ENCODE data around the gene OPN4.

OPN4 gene

DNA sequence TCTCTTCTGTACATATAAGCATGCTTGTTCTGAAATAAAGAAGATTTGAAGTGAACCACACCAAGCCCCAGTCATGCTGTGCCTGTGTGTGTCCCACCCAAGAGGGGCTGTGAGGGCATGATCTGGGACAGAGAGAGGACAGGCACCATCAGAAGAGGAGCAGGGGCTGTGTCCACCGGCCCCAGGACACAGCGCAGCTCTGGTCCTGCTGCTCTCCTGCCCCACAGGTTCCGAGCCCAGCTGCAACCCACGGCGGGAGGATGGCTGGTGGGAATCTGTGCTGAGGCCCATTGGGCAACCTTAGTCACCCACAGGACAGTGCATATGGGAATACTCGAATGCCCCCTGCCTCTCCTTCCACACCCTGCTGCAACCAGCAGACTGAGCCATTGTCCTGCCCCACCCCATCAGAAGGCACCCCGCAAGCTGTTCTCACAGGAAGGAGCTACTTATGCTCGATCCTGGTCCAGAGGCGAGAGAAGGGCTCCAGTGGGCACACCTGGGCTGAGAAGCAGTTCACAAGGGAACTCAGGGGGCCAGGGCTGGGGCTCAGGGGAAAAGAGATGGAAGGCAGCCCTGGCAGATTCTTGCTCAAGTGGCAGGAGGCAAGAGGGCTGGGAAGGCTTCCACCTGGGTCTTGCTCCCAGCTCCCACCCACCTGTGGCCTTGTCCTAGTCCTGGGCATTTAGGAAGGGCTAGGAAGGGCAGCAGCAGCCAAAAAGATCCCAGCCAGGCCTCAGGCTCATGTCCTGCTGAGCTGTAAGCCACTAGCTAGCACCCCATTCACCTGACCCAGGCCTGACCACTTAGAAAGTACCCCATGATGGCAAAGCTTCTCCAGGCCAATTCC is 45.9 kb downstream of the OPN4 start:
- no peak overlapping the region for H3K9ac ChIP-seq (ENCODE audit: low read length)
- no peak overlapping the region for H3K4me3 ChIP-seq (ENCODE audit: low read length)
- H3K9me3 ChIP-seq (ENCODE audit: control insufficient read depth, low read length) = no peaks in the 10 kb centered on the region
- no peaks in the 10 kb centered on the region for H3K36me3 ChIP-seq (ENCODE audit: control insufficient read depth, insufficient read depth, low read length)
- H3K27me3 ChIP-seq (ENCODE audit: control insufficient read depth, insufficient read depth, low read length) = peaks cover 8% of the 10 kb centered on the region
- no peaks in the 10 kb centered on the region for H3K4me1 ChIP-seq (ENCODE audit: control insufficient read depth, insufficient read depth, low read length)

DNA sequence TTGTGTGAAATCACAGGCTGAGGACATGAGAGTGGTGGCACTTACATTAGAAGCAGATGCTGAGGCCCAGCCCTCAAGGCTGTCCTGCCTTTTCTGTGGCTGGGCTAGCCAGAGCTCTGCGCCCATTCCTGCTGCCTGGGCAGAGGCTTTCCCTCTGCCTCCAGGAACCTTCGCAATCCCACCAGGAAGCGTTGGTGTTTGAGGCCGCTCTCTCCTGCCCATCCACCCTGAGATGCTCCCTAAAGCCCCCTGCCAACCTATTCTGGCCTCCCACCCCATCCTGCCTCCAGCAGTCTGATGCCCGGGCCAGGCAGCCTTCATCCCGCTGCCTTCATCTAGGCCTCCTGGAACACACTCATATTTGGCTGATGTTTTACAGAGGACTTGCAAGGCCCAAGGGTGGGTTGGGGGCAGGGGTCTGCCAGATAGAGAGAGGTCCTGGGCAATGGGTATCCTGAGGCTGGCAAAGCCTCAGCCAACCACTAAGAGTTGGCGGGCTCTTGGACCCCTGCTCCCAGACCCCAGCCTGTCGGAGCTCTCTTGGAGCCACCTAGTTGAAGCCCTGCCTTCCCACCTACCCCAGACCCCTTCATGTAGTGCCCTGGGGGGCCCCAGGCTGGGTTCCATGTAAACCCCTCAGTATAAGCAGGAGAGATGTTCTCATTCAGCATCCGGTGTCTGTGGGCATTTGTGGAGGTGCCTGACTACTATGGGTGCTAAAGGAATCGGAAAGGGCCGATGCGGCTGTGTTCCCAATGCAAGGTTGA is 46.7 kb downstream of the OPN4 start:
- no peaks in the 10 kb centered on the region for H3K9me3 ChIP-seq (ENCODE audit: control insufficient read depth, low read length)
- H3K9ac ChIP-seq (ENCODE audit: low read length) = no peak overlapping the region
- H3K4me3 ChIP-seq (ENCODE audit: low read length) = no peak overlapping the region
- no peaks in the 10 kb centered on the region for H3K36me3 ChIP-seq (ENCODE audit: control insufficient read depth, insufficient read depth, low read length)
- no peaks in the 10 kb centered on the region for H3K4me1 ChIP-seq (ENCODE audit: control insufficient read depth, insufficient read depth, low read length)
- peaks cover 7% of the 10 kb centered on the region for H3K27me3 ChIP-seq (ENCODE audit: control insufficient read depth, insufficient read depth, low read length)

DNA sequence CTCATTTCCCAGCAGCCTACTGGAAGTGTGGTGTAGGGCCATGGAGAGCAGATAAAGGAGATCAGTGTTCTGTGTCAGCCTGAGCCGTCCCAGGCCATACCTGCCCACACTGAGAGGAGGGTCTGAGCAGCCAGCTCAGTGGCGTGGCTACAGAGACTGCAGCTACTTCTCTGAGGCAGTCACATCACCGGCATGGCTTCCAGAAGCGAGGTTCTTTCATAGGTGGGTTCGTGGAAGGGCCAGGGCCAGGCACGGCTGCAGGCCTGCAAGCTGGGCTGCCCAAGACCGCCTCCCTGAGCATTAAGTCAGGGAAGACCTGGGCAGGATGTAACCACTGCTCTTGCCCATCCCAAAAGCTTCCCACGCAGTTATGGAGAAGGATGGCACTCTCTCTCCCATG is 48.8 kb downstream of the OPN4 start:
- H3K4me3 ChIP-seq (ENCODE audit: low read length) = no peak overlapping the region
- no peaks in the 10 kb centered on the region for H3K4me1 ChIP-seq (ENCODE audit: control insufficient read depth, insufficient read depth, low read length)

DNA sequence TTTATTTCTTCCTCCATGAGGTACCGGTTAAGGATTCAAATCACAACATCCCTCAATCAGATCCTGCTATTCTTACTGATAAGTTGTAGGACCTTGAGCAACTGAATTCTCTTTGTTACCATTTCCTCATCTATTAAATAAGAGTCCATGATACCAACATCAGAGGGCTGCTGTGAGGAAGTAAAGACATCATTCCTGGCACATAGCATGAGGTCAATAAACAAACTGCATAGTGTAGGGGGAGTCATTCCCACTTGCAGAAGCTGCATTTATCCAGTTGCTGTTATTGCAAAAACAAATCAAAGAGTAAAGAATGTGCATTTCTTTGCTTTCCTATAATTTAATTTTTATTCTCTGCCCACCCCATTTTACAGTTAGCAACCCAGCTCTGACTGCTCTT is 50.8 kb downstream of the OPN4 start:
- no peak overlapping the region for H3K4me3 ChIP-seq (ENCODE audit: low read length)
- no peaks in the 10 kb centered on the region for H3K36me3 ChIP-seq (ENCODE audit: control insufficient read depth, insufficient read depth, low read length)
- no peak overlapping the region for H3K9ac ChIP-seq (ENCODE audit: low read length)
- no peaks in the 10 kb centered on the region for H3K9me3 ChIP-seq (ENCODE audit: control insufficient read depth, low read length)
- H3K27me3 ChIP-seq (ENCODE audit: control insufficient read depth, insufficient read depth, low read length) = no peaks in the 10 kb centered on the region
- H3K4me1 ChIP-seq (ENCODE audit: control insufficient read depth, insufficient read depth, low read length) = no peaks in the 10 kb centered on the region

More for the DNA sequence above, 48.8 kb downstream of the OPN4 start:
- H3K27me3 ChIP-seq (ENCODE audit: control insufficient read depth, insufficient read depth, low read length) = no peaks in the 10 kb centered on the region
- no peaks in the 10 kb centered on the region for H3K36me3 ChIP-seq (ENCODE audit: control insufficient read depth, insufficient read depth, low read length)
- H3K9ac ChIP-seq (ENCODE audit: low read length) = no peak overlapping the region
- no peaks in the 10 kb centered on the region for H3K9me3 ChIP-seq (ENCODE audit: control insufficient read depth, low read length)

DNA sequence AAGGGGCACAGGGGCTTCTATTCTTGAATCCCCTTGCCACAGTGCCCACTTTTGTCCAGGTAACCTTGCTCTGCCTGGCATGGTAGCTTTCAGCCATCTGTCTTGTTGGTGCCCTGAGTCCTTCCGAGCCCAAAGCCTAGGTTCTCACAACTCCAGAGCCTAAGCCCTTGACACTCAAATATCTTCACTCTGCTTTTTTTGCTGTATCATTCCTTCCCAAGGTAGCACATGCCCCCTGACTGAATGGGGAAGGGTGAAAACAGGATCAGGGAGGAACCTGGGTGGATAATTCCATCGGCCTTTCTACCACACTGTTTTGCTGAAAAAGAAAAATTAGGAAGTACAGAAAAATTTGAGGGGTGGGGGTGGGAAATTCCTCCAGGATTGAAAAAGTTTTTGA is 51.6 kb downstream of the OPN4 start:
- Histone ChIP-seq H3K4me1 (ENCODE audit: control insufficient read depth, insufficient read depth, low read length) (peaks cover 5% of the 10 kb centered on the region), H3K36me3 (ENCODE audit: control insufficient read depth, insufficient read depth, low read length) (no peaks in the 10 kb centered on the region), H3K4me3 (ENCODE audit: low read length) (no peak overlapping the region), H3K9ac (ENCODE audit: low read length) (no peak overlapping the region), H3K27me3 (ENCODE audit: control insufficient read depth, insufficient read depth, low read length) (no peaks in the 10 kb centered on the region), H3K9me3 (ENCODE audit: control insufficient read depth, low read length) (no peaks in the 10 kb centered on the region)

DNA sequence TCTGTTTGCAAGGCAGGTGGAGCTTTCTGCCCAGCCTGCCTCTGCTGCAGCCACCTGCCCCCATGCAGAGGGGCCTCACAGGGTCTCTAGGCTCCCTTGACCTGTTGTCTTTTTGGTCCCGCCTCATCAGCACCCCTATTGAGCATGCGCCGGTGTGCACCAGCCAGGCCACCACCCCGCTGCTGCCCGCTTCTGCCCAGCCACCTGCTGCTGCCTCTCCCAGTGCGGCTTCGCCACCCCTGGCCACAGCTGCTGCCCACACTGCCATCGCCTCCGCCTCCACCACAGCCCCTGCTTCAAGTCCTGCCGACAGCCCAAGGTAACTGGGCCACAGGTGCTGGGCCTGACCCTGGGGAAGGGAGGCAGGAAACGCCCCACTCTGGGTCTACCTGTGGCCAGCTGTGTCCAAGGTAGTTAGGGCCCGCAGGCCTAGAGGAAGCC is 52.1 kb downstream of the OPN4 start:
- Histone ChIP-seq H3K36me3 (ENCODE audit: control insufficient read depth, insufficient read depth, low read length) (no peaks in the 10 kb centered on the region), H3K9ac (ENCODE audit: low read length) (no peak overlapping the region), H3K4me1 (ENCODE audit: control insufficient read depth, insufficient read depth, low read length) (peaks cover 7% of the 10 kb centered on the region), H3K9me3 (ENCODE audit: control insufficient read depth, low read length) (no peaks in the 10 kb centered on the region), H3K27me3 (ENCODE audit: control insufficient read depth, insufficient read depth, low read length) (no peaks in the 10 kb centered on the region), H3K4me3 (ENCODE audit: low read length) (no peak overlapping the region)

DNA sequence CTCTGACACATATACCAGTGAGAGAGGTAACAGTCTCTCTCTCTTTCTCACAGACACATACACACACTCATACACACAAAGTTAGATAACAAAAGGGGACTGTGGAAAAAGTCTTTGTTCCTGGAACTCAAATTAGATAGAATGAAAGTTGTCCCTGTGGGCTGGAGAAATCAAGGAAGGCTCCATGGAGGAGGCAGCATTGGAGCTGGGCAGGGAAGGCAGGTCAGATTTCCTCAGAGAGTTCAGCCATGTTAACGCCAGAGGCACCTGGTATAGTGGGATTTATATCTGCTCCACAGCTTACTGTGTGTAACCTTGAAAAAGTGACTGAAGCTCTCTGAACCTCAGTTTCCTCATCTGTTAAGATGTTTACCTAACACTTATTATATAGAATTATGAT is 52.6 kb downstream of the OPN4 start:
- Histone ChIP-seq H3K27me3 (ENCODE audit: control insufficient read depth, insufficient read depth, low read length) (no peaks in the 10 kb centered on the region), H3K4me3 (ENCODE audit: low read length) (no peak overlapping the region), H3K9ac (ENCODE audit: low read length) (no peak overlapping the region), H3K36me3 (ENCODE audit: control insufficient read depth, insufficient read depth, low read length) (no peaks in the 10 kb centered on the region), H3K9me3 (ENCODE audit: control insufficient read depth, low read length) (no peaks in the 10 kb centered on the region), H3K4me1 (ENCODE audit: control insufficient read depth, insufficient read depth, low read length) (peaks cover 9% of the 10 kb centered on the region)

DNA sequence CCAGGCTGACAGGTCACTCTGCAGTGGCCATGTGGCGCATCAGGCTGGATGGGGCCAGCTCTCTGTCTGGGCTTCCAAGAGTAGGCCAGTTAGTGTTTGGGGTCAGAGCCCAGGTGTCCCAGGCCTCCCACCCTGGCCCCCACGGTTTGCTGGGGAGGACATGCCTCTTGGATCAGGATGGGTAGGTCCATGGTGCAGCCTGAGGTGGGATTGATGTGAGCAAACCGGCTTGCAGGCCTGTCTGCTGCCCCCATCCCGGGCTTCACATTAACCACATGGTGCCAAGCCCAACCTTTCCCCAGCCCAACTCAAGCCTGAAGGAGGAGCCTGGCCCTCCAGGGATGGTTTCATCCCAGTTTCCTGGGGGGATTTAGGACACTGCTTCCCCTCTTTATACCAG is 53.2 kb downstream of the OPN4 start:
- no peak overlapping the region for H3K9ac ChIP-seq (ENCODE audit: low read length)
- no peak overlapping the region for H3K4me3 ChIP-seq (ENCODE audit: low read length)
- H3K4me1 ChIP-seq (ENCODE audit: control insufficient read depth, insufficient read depth, low read length) = peaks cover 14% of the 10 kb centered on the region
- H3K27me3 ChIP-seq (ENCODE audit: control insufficient read depth, insufficient read depth, low read length) = no peaks in the 10 kb centered on the region
- H3K36me3 ChIP-seq (ENCODE audit: control insufficient read depth, insufficient read depth, low read length) = no peaks in the 10 kb centered on the region
- H3K9me3 ChIP-seq (ENCODE audit: control insufficient read depth, low read length) = no peaks in the 10 kb centered on the region

DNA sequence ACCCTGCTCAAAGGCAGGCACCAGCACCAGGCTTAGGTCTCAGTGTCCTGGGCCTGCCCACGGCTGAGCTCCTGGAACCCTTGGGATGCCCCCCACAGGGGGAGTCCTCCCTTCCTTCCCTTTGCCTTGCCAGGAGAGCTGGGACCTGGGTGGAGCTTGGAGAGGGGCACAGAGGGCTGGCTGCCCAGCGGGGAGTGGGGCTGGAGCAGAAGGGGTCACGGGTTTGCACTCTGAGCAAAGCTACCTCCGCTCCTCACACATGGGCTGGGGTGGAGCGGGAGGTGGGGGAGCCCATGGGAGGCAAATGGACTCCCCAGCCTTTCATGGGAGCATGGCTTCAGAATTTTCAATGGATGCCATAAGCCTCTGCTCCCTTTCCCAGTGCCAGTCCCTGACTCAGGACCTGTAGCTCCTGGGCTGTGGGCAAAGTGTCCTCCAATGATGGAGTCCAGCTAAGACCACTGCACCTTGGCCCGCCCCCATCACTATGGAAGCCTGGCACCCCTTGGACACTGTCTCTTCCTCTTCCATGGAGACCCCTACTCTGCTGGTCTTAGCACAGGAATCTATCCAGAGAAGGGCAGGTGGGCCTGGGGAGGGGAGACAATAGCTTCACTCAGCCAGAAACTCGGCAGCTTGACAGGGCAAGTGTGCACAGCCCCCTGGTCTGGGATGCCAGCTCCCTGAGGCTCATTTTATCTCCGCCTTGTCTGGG is 53.9 kb downstream of the OPN4 start:
- no peaks in the 10 kb centered on the region for H3K9me3 ChIP-seq (ENCODE audit: control insufficient read depth, low read length)
- H3K36me3 ChIP-seq (ENCODE audit: control insufficient read depth, insufficient read depth, low read length) = no peaks in the 10 kb centered on the region
- peaks cover 14% of the 10 kb centered on the region for H3K4me1 ChIP-seq (ENCODE audit: control insufficient read depth, insufficient read depth, low read length)
- no peak overlapping the region for H3K9ac ChIP-seq (ENCODE audit: low read length)
- H3K27me3 ChIP-seq (ENCODE audit: control insufficient read depth, insufficient read depth, low read length) = no peaks in the 10 kb centered on the region
- no peak overlapping the region for H3K4me3 ChIP-seq (ENCODE audit: low read length)

DNA sequence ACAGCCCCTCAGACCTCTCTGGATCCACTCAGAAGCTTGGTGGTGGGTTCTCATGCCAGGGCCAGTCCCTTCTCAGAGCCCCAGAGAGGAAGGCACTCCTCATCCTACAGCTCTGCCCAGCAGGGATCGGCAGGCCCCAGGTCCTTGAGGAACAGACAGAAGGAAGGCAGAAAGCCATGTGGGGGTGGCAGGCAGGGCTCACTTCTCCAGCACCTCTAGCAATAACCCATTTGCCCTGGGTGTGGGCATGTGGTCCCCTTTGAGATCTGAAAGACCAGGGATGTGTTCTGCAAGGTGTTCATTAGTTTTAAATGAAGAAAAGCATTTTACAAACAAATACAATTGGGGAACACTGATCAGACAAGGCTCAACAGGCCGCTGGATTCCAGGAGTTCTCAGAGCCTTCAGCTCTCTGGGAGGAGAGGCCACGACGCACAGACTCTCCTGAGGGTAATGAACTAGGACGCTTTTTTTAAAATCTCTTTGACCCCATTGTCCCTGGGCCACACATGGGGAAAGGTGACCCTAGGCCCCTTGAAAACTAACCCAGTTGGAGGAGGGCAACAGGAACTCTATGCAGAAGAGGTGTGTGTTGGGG is 54.5 kb downstream of the OPN4 start:
- Histone ChIP-seq H3K4me3 (ENCODE audit: low read length) (no peak overlapping the region), H3K36me3 (ENCODE audit: control insufficient read depth, insufficient read depth, low read length) (no peaks in the 10 kb centered on the region), H3K4me1 (ENCODE audit: control insufficient read depth, insufficient read depth, low read length) (peaks cover 14% of the 10 kb centered on the region), H3K27me3 (ENCODE audit: control insufficient read depth, insufficient read depth, low read length) (no peaks in the 10 kb centered on the region), H3K9me3 (ENCODE audit: control insufficient read depth, low read length) (no peaks in the 10 kb centered on the region), H3K9ac (ENCODE audit: low read length) (no peak overlapping the region)

DNA sequence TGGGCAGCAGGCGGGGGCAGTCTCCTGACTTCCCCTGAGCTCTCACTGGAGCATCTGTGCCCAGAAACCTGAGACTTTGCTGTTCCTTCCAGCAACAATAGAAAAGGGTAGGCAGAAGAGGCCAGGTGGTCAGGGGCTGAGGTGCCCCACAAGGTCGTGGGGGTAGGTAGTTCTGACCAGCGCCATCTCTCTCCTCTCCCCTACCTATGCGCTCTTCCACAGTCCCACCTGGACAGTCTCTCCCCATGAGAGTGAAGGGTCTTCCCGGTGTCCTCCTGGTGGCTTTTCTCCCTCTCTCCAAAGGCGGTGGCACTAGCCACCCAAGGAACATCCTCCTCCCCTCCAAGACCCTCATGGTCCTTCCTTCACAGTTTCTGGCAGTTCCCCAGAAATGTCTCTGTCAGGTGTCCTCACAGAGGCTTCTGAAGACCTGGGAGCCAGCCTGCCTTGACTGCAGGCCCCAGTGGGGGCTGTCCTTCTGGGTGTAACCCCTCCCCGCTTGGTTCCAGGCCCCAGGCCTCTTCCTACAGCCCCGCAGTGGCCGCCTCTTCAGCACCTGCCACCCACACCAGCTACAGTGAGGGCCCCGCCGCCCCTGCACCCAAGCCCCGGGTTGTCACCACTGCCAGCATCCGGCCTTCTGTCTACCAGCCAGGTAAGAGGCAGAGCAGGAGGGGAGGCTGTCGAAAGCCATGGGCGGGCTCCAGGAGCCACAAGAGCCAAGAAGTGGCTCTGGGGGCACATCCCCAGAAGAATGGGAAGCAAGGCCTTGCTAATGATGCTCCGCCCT is 55.2 kb downstream of the OPN4 start:
- no peaks in the 10 kb centered on the region for H3K36me3 ChIP-seq (ENCODE audit: control insufficient read depth, insufficient read depth, low read length)
- no peak overlapping the region for H3K9ac ChIP-seq (ENCODE audit: low read length)
- H3K9me3 ChIP-seq (ENCODE audit: control insufficient read depth, low read length) = no peaks in the 10 kb centered on the region
- H3K4me3 ChIP-seq (ENCODE audit: low read length) = no peak overlapping the region
- peaks cover 14% of the 10 kb centered on the region for H3K4me1 ChIP-seq (ENCODE audit: control insufficient read depth, insufficient read depth, low read length)
- H3K27me3 ChIP-seq (ENCODE audit: control insufficient read depth, insufficient read depth, low read length) = no peaks in the 10 kb centered on the region
